Fibroblast of lung (primary cell): ENCODE results near the gene PALMD. TPM values are rescaled to one million over a fixed set of nuclear protein-coding genes. Genes with fewer than 3 reads are reported as not detected.
A peak's percentile ranks its signal among the peaks of the same experiment; 100 is the strongest.

Source experiments
- DNase-seq, 2 donors: peaks; one replicate each; pipeline versions ENCODE4 v3.0.0 to v3.0.0-alpha.2; 2010; ENCODE audit warnings: low read depth in 2 of 2
- H2AFZ ChIP-seq: 2 replicates; pipeline ENCODE4 v1.5.1; 2012; ENCODE audit warnings: low read length, control low read depth, inconsistent platforms
- H3K27ac ChIP-seq: 2 replicates; pipeline ENCODE4 v1.5.1; 2011; ENCODE audit warnings: low read length, control low read depth; ENCODE audit not compliant: insufficient read depth
- H3K27me3 ChIP-seq: 2 replicates; pipeline ENCODE4 v1.5.1; 2011; ENCODE audit warnings: mild to moderate bottlenecking, low read length; ENCODE audit not compliant: control insufficient read depth, insufficient read depth
- H3K36me3 ChIP-seq: 2 replicates; pipeline ENCODE4 v1.5.1; 2011; ENCODE audit warnings: low read length; ENCODE audit not compliant: control insufficient read depth, insufficient read depth
- H3K4me1 ChIP-seq: 2 replicates; pipeline ENCODE4 v1.5.1; 2011; ENCODE audit warnings: low read length; ENCODE audit not compliant: control insufficient read depth, insufficient read depth; ENCODE audit errors: extremely low read depth
- H3K4me2 ChIP-seq: 2 replicates; pipeline ENCODE4 v1.5.1; 2011; ENCODE audit warnings: low read length, control low read depth; ENCODE audit not compliant: insufficient read depth; ENCODE audit errors: extremely low read depth
- H3K4me3 ChIP-seq, 4 experiments: fragments of 200-600 bp in 1 of 4; sonication (generic) in 1 of 4; replicated peaks in 1 of 4; 2 replicates each; pipeline ENCODE4 v1.5.1; 2011 to 2016; ENCODE audit warnings: low read length in 4 of 4, low read depth in 3 of 4, mild to moderate bottlenecking in 3 of 4, control low read depth in 2 of 4, inconsistent platforms in 1 of 4, mixed read lengths in 1 of 4; ENCODE audit not compliant: insufficient read depth in 1 of 4; ENCODE audit errors: control extremely low read depth in 1 of 4
- H3K79me2 ChIP-seq: 2 replicates; pipeline ENCODE4 v1.5.1; 2012; ENCODE audit warnings: mild to moderate bottlenecking, low read length, inconsistent platforms; ENCODE audit not compliant: control insufficient read depth, insufficient read depth
- H3K9ac ChIP-seq: 2 replicates; pipeline ENCODE4 v1.5.1; 2011; ENCODE audit warnings: mild to moderate bottlenecking, low read length, control low read depth; ENCODE audit not compliant: insufficient read depth
- H3K9me3 ChIP-seq: 2 replicates; pipeline ENCODE4 v1.5.1; 2012; ENCODE audit warnings: low read depth, low read length; ENCODE audit not compliant: control insufficient read depth, insufficient read depth
- H4K20me1 ChIP-seq: 2 replicates; pipeline ENCODE4 v1.5.1; 2011; ENCODE audit warnings: low read length; ENCODE audit not compliant: control insufficient read depth, insufficient read depth; ENCODE audit errors: extremely low read depth
- CTCF ChIP-seq, 2 donors: IDR thresholded peaks in 1 of 2; conservative IDR thresholded peaks in 1 of 2; 1 replicate in 1 of 2; 2 replicates in 1 of 2; pipeline ENCODE4 v1.5.1; 2011 to 2012; ENCODE audit warnings: low read length in 2 of 2, control low read depth in 1 of 2, inconsistent platforms in 1 of 2, low read depth in 1 of 2, mild to moderate bottlenecking in 1 of 2
- EZH2 ChIP-seq: IDR thresholded peaks from 2 replicates; pipeline ENCODE4 v1.5.1; 2012; ENCODE audit warnings: low read length, control low read depth, mild to moderate bottlenecking; ENCODE audit errors: missing control alignments
- polyA plus RNA-seq, 2 donors: library from polyadenylated mRNA; depleted of rRNA in 1 of 2; stranded (reverse) in 1 of 2; unstranded in 1 of 2; fragments of >200 nt; gene quantifications; 2 replicates each; pipeline ENCODE4 v1.2.1, GENCODE V29; 2011 to 2012; ENCODE audit warnings: missing spikeins in 1 of 2
- total RNA-seq: library from RNA; depleted of rRNA; stranded (reverse); fragments of >200 nt; gene quantifications from 2 replicates; pipeline ENCODE4 v1.2.1, GENCODE V29; 2014

PALMD gene
- total and polyA plus RNA-seq, 2 donors (not counting 1 experiment from before 2014, with no cell fraction given), result 1.5 to 31.0 TPM

DNA sequence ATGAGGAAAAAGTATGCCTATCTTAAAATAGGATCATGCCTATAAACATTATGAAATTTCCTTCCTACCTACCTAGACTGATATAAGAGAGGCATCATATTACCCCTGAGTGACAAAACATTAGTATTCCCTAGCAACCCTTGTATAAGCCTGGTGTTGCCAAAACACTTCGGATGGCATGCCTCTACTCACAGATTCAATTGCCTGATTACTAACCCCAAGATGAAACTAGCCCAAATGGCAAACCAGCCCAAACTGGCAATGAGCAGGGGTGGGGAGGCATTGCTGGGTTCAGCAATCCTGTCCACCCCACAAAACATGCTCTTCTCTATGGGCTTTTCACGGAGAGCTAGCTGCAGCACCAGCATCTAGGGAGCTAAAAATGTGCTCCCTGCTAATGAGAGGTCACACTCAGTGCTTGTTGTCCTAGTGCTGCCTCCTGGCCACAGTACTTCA, 13.9 kb downstream of the PALMD start:
- Histone ChIP-seq H3K9ac (no peak overlapping the region), H3K27me3 (no peaks in the 10 kb centered on the region), H4K20me1 (no peaks in the 10 kb centered on the region), H3K4me3 (no peak overlapping the region), H3K4me1 (peaks cover 16% of the 10 kb centered on the region), H3K27ac (peak overlapping the region; percentile 9), H3K79me2 (no peaks in the 10 kb centered on the region), H3K9me3 (no peaks in the 10 kb centered on the region), H2AFZ (no peak overlapping the region), H3K4me2 (no peak overlapping the region), H3K36me3 (no peaks in the 10 kb centered on the region)
- peak in 1 of 2 donors; percentile 45 for DNase-seq
- TF ChIP-seq EZH2 (no peak), CTCF (conservative IDR thresholded peaks at IDR 0.05 in 1 of 2, IDR thresholded peaks at IDR 0.05 in 1 of 2; ENCODE audit: low read depth in 1 of 2, low read length in 2 of 2) (no peak)

- TF ChIP-seq EZH2, result no peak
- TF ChIP-seq CTCF (conservative IDR thresholded peaks at IDR 0.05 in 1 of 2, IDR thresholded peaks at IDR 0.05 in 1 of 2; ENCODE audit: low read depth in 1 of 2, low read length in 2 of 2), result no peak
- Histone ChIP-seq H3K27me3 (no peaks in the 10 kb centered on the region), H3K79me2 (no peaks in the 10 kb centered on the region), H3K4me3 (no peak overlapping the region), H3K9me3 (no peaks in the 10 kb centered on the region), H2AFZ (no peak overlapping the region), H3K4me2 (no peak overlapping the region), H4K20me1 (no peaks in the 10 kb centered on the region), H3K36me3 (no peaks in the 10 kb centered on the region), H3K27ac (no peak overlapping the region), H3K4me1 (peaks cover 16% of the 10 kb centered on the region), H3K9ac (no peak overlapping the region)
- no peak for DNase-seq
These were observed 14.6 kb downstream of the PALMD start for GRCh38 chr1:99660496-99660895.

DNA sequence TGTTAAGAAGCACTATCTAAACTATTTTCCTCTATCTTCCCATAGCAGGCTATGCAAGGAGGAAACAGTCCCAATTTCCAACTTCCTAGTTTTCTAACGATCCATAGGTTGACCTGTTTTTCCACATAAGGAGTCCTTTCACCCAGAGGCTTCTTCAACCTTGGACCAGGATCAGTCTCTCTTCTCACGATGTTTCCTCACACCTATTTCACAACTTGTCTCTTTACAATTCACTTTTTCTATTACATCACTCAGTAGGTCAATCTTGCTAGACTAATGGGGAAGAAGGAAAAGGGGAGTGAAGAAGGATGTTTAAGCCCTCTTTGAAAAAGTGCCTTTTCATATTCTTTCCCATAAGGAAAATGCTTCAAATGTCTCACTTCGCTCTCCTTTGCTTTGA, 15.9 kb downstream of the PALMD start:
- H3K9me3 ChIP-seq, result no peaks in the 10 kb centered on the region
- no peaks in the 10 kb centered on the region for H4K20me1 ChIP-seq
- no peak overlapping the region for H3K4me3 ChIP-seq
- no peak for TF ChIP-seq EZH2
- TF ChIP-seq CTCF (conservative IDR thresholded peaks at IDR 0.05 in 1 of 2, IDR thresholded peaks at IDR 0.05 in 1 of 2; ENCODE audit: low read depth in 1 of 2, low read length in 2 of 2), result no peak
- no peak overlapping the region for H3K4me2 ChIP-seq
- H3K36me3 ChIP-seq, result no peaks in the 10 kb centered on the region
- H3K27me3 ChIP-seq, result no peaks in the 10 kb centered on the region
- H2AFZ ChIP-seq, result no peak overlapping the region
- H3K9ac ChIP-seq, result no peak overlapping the region
- DNase-seq, result peak in 1 of 2 donors; percentile 50
- no peaks in the 10 kb centered on the region for H3K79me2 ChIP-seq
- H3K27ac ChIP-seq, result peak overlapping the region; percentile 13
- H3K4me1 ChIP-seq, result peaks cover 16% of the 10 kb centered on the region
